Fibroblast of lung (primary cell): Measurements from ENCODE around the gene ACOXL. TPM values are rescaled to one million over a fixed set of nuclear protein-coding genes. Genes with fewer than 3 reads are reported as not detected.

Source experiments
- DNase-seq, 2 donors: peaks; one replicate each; pipeline versions ENCODE4 v3.0.0 to v3.0.0-alpha.2; 2010; ENCODE audit warnings: low read depth in 2 of 2
- H2AFZ ChIP-seq: 2 replicates; pipeline ENCODE4 v1.5.1; 2012; ENCODE audit warnings: low read length, control low read depth, inconsistent platforms
- H3K27ac ChIP-seq: 2 replicates; pipeline ENCODE4 v1.5.1; 2011; ENCODE audit warnings: low read length, control low read depth; ENCODE audit not compliant: insufficient read depth
- H3K27me3 ChIP-seq: 2 replicates; pipeline ENCODE4 v1.5.1; 2011; ENCODE audit warnings: mild to moderate bottlenecking, low read length; ENCODE audit not compliant: control insufficient read depth, insufficient read depth
- H3K36me3 ChIP-seq: 2 replicates; pipeline ENCODE4 v1.5.1; 2011; ENCODE audit warnings: low read length; ENCODE audit not compliant: control insufficient read depth, insufficient read depth
- H3K4me1 ChIP-seq: 2 replicates; pipeline ENCODE4 v1.5.1; 2011; ENCODE audit warnings: low read length; ENCODE audit not compliant: control insufficient read depth, insufficient read depth; ENCODE audit errors: extremely low read depth
- H3K4me2 ChIP-seq: 2 replicates; pipeline ENCODE4 v1.5.1; 2011; ENCODE audit warnings: low read length, control low read depth; ENCODE audit not compliant: insufficient read depth; ENCODE audit errors: extremely low read depth
- H3K4me3 ChIP-seq, 4 experiments: fragments of 200-600 bp in 1 of 4; sonication (generic) in 1 of 4; replicated peaks in 1 of 4; 2 replicates each; pipeline ENCODE4 v1.5.1; 2011 to 2016; ENCODE audit warnings: low read length in 4 of 4, low read depth in 3 of 4, mild to moderate bottlenecking in 3 of 4, control low read depth in 2 of 4, inconsistent platforms in 1 of 4, mixed read lengths in 1 of 4; ENCODE audit not compliant: insufficient read depth in 1 of 4; ENCODE audit errors: control extremely low read depth in 1 of 4
- H3K79me2 ChIP-seq: 2 replicates; pipeline ENCODE4 v1.5.1; 2012; ENCODE audit warnings: mild to moderate bottlenecking, low read length, inconsistent platforms; ENCODE audit not compliant: control insufficient read depth, insufficient read depth
- H3K9ac ChIP-seq: 2 replicates; pipeline ENCODE4 v1.5.1; 2011; ENCODE audit warnings: mild to moderate bottlenecking, low read length, control low read depth; ENCODE audit not compliant: insufficient read depth
- H3K9me3 ChIP-seq: 2 replicates; pipeline ENCODE4 v1.5.1; 2012; ENCODE audit warnings: low read depth, low read length; ENCODE audit not compliant: control insufficient read depth, insufficient read depth
- H4K20me1 ChIP-seq: 2 replicates; pipeline ENCODE4 v1.5.1; 2011; ENCODE audit warnings: low read length; ENCODE audit not compliant: control insufficient read depth, insufficient read depth; ENCODE audit errors: extremely low read depth
- EZH2 ChIP-seq: IDR thresholded peaks from 2 replicates; pipeline ENCODE4 v1.5.1; 2012; ENCODE audit warnings: low read length, control low read depth, mild to moderate bottlenecking; ENCODE audit errors: missing control alignments
- polyA plus RNA-seq, 2 donors: library from polyadenylated mRNA; depleted of rRNA in 1 of 2; stranded (reverse) in 1 of 2; unstranded in 1 of 2; fragments of >200 nt; gene quantifications; 2 replicates each; pipeline ENCODE4 v1.2.1, GENCODE V29; 2011 to 2012; ENCODE audit warnings: missing spikeins in 1 of 2
- total RNA-seq: library from RNA; depleted of rRNA; stranded (reverse); fragments of >200 nt; gene quantifications from 2 replicates; pipeline ENCODE4 v1.2.1, GENCODE V29; 2014
- TF ChIP-seq, protein P1 (sequence below), 2 donors: IDR thresholded peaks in 1 of 2; conservative IDR thresholded peaks in 1 of 2; 1 replicate in 1 of 2; 2 replicates in 1 of 2; pipeline ENCODE4 v1.5.1; 2011 to 2012; ENCODE audit warnings: low read length in 2 of 2, control low read depth in 1 of 2, inconsistent platforms in 1 of 2, low read depth in 1 of 2, mild to moderate bottlenecking in 1 of 2

ACOXL gene
- total and polyA plus RNA-seq, 2 donors (not counting 1 experiment from before 2014, with no cell fraction given): not detected

DNA sequence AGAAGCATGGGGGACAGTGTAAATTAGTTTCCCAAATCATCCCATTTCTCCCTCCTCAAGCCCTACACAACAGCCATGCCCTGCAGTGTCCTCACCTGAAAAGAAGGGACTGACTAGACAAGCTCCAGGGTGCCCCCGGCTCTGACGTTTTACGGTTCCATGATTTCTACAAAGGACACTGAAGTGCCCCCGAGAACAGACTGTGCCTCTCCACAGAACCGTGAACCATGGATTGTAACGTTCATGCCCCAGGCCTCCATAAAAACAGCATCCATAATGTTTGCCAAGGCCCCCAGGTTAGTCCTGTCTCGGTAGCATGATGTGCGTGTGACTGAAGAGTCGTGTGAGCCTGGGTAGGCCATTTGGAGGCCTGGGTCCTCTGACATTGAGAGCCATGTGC, 7.0 kb upstream of the ACOXL start:
- no peaks in the 10 kb centered on the region for H3K79me2 ChIP-seq
- H3K27me3 ChIP-seq: peaks cover 31% of the 10 kb centered on the region
- TF ChIP-seq EZH2: no peak
- TF ChIP-seq, protein P1, sequence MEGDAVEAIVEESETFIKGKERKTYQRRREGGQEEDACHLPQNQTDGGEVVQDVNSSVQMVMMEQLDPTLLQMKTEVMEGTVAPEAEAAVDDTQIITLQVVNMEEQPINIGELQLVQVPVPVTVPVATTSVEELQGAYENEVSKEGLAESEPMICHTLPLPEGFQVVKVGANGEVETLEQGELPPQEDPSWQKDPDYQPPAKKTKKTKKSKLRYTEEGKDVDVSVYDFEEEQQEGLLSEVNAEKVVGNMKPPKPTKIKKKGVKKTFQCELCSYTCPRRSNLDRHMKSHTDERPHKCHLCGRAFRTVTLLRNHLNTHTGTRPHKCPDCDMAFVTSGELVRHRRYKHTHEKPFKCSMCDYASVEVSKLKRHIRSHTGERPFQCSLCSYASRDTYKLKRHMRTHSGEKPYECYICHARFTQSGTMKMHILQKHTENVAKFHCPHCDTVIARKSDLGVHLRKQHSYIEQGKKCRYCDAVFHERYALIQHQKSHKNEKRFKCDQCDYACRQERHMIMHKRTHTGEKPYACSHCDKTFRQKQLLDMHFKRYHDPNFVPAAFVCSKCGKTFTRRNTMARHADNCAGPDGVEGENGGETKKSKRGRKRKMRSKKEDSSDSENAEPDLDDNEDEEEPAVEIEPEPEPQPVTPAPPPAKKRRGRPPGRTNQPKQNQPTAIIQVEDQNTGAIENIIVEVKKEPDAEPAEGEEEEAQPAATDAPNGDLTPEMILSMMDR (conservative IDR thresholded peaks at IDR 0.05 in 1 of 2, IDR thresholded peaks at IDR 0.05 in 1 of 2; ENCODE audit: low read depth in 1 of 2, low read length in 2 of 2): no peak

DNA sequence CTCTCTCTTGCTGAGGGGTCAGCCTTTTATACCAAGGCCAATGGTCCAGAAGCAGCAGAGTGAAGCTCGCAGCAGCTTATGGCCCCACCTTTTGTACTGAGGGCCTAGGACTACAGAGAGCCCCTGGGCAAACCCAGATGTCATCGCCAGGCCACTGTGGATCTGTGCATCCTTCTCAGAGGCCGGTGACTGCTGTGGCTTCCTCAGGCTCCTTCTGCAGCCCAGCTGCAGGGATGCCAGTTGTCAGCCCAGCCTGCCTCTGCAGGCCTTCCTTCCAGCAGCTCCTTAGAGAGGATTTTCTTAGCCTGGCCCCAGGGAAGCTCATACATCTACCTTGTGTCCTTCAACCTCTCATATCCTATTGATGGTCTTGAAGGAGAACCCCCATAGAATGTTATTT, 6.5 kb upstream of the ACOXL start:
- no peak for DNase-seq
- Histone ChIP-seq H2AFZ (no peak overlapping the region), H3K36me3 (no peaks in the 10 kb centered on the region), H3K27me3 (peaks cover 31% of the 10 kb centered on the region), H3K4me1 (no peaks in the 10 kb centered on the region), H3K9me3 (no peaks in the 10 kb centered on the region), H3K9ac (no peak overlapping the region), H3K79me2 (no peaks in the 10 kb centered on the region), H4K20me1 (no peaks in the 10 kb centered on the region), H3K27ac (no peak overlapping the region), H3K4me2 (no peak overlapping the region), H3K4me3 (no peak overlapping the region)
- TF ChIP-seq EZH2: no peak
- TF ChIP-seq, protein P1 (conservative IDR thresholded peaks at IDR 0.05 in 1 of 2, IDR thresholded peaks at IDR 0.05 in 1 of 2; ENCODE audit: low read depth in 1 of 2, low read length in 2 of 2): no peak

More for the DNA sequence above, 7.0 kb upstream of the ACOXL start:
- DNase-seq: no peak
- Histone ChIP-seq H3K36me3 (no peaks in the 10 kb centered on the region), H4K20me1 (no peaks in the 10 kb centered on the region), H3K9me3 (no peaks in the 10 kb centered on the region), H3K27ac (no peak overlapping the region), H3K4me1 (no peaks in the 10 kb centered on the region), H2AFZ (no peak overlapping the region), H3K4me3 (no peak overlapping the region), H3K4me2 (no peak overlapping the region), H3K9ac (no peak overlapping the region)

DNA sequence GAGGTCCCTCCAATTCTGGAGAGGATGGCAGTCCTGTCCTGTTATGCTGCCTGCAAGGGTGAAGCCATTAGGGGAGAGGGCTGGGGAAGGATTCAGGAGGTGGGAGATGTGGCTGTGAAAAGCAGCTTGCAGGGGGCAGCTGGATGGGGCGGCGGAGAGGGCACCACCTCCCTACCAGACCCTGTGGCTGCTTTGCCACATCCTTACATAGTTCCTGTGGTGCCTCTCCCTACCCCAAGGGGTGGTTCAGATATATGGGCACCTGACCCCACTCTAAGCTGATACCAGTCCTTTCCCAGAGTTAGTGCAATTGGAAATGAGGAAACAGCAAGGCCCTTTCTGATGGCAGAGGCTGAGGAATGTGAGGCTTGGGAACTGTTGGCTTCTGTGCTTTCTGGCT, 6.1 kb upstream of the ACOXL start:
- H3K27ac ChIP-seq: no peak overlapping the region
- TF ChIP-seq, protein P1 (conservative IDR thresholded peaks at IDR 0.05 in 1 of 2, IDR thresholded peaks at IDR 0.05 in 1 of 2; ENCODE audit: low read depth in 1 of 2, low read length in 2 of 2): no peak
- no peak for TF ChIP-seq EZH2
- H3K4me2 ChIP-seq: no peak overlapping the region
- no peaks in the 10 kb centered on the region for H3K9me3 ChIP-seq
- H3K9ac ChIP-seq: no peak overlapping the region
- no peak for DNase-seq
- H3K36me3 ChIP-seq: no peaks in the 10 kb centered on the region
- no peak overlapping the region for H2AFZ ChIP-seq
- no peaks in the 10 kb centered on the region for H4K20me1 ChIP-seq
- H3K4me3 ChIP-seq: no peak overlapping the region
- H3K4me1 ChIP-seq: no peaks in the 10 kb centered on the region
- H3K27me3 ChIP-seq: peaks cover 32% of the 10 kb centered on the region
- no peaks in the 10 kb centered on the region for H3K79me2 ChIP-seq
